CD4-positive, alpha-beta T cell (primary cell): ENCODE results near the gene ATL2. TPM values are rescaled to one million over a fixed set of nuclear protein-coding genes. Genes with fewer than 3 reads are reported as not detected.

Experiments
- ATAC-seq: fragments of 200-7000 bp; cut with Tn5 transposase; one replicate; pipeline ENCODE4 v1.10.0; 2022; ENCODE audit warnings: mild to moderate bottlenecking; ENCODE audit not compliant: poor library complexity
- CTCF ChIA-PET: fragments of 350-600 bp; sonication (Branson Sonifier 250); formaldehyde crosslinking; loops from one replicate; lab custom pipeline; 2021; ENCODE audit warnings: antibody characterized with exemption, inconsistent platforms; lab: Charles Lee
- POLR2A ChIA-PET: fragments of 350-600 bp; sonication (Branson Sonifier 250); formaldehyde crosslinking; loops from one replicate; lab custom pipeline; 2021; ENCODE audit warnings: antibody characterized with exemption, inconsistent platforms; lab: Charles Lee
- DNase-seq, 14 experiments: peaks; one replicate each; pipeline ENCODE4 v3.0.0-alpha.2; 2013 to 2020; ENCODE audit warnings: mixed read lengths in 2 of 14
- H3K27ac ChIP-seq, 2 donors: one replicate each; pipeline versions ENCODE4 v1.5.1 to v1.7.0; 2013; ENCODE audit warnings: low read length in 2 of 2, low read depth in 1 of 2, mild to moderate bottlenecking in 1 of 2
- H3K27me3 ChIP-seq, 2 experiments: 1 replicate in 1 of 2; 2 replicates in 1 of 2; pipeline versions ENCODE4 v1.6.1 to v1.7.0; 2013; ENCODE audit warnings: low read length in 2 of 2, control low read depth in 1 of 2, mild to moderate bottlenecking in 1 of 2, moderate library complexity in 1 of 2; ENCODE audit not compliant: insufficient read depth in 2 of 2, control insufficient read depth in 1 of 2
- H3K36me3 ChIP-seq: one replicate; pipeline ENCODE4 v1.6.1; 2013; ENCODE audit warnings: low read length, control low read depth; ENCODE audit not compliant: insufficient read depth
- H3K4me1 ChIP-seq: one replicate; pipeline ENCODE4 v1.6.1; 2013; ENCODE audit warnings: low read length, control low read depth; ENCODE audit not compliant: insufficient read depth
- H3K4me3 ChIP-seq: one replicate; pipeline ENCODE4 v1.5.1; 2013; ENCODE audit warnings: mild to moderate bottlenecking, low read length, moderate library complexity
- H3K9me3 ChIP-seq, 2 experiments: 1 replicate in 1 of 2; 2 replicates in 1 of 2; pipeline versions ENCODE4 v1.6.1 to v1.7.0; 2013; ENCODE audit warnings: low read length in 2 of 2, mild to moderate bottlenecking in 2 of 2, control low read depth in 1 of 2, moderate library complexity in 1 of 2; ENCODE audit not compliant: control insufficient read depth in 1 of 2, insufficient read depth in 1 of 2
- H3K27ac Mint-ChIP-seq: one replicate; pipeline ENCODE4 v1.8.0; 2020; ENCODE audit warnings: mixed read lengths
- H3K27me3 Mint-ChIP-seq: one replicate; pipeline ENCODE4 v1.8.0; 2021; ENCODE audit warnings: mixed read lengths
- H3K36me3 Mint-ChIP-seq: one replicate; pipeline ENCODE4 v1.8.0; 2021; ENCODE audit warnings: low read depth, mixed read lengths
- H3K4me1 Mint-ChIP-seq: one replicate; pipeline ENCODE4 v1.8.0; 2021; ENCODE audit warnings: low read depth, mixed read lengths
- H3K4me3 Mint-ChIP-seq: one replicate; pipeline ENCODE4 v1.8.0; 2020; ENCODE audit warnings: mild to moderate bottlenecking, mixed read lengths
- H3K9me3 Mint-ChIP-seq: one replicate; pipeline ENCODE4 v1.8.0; 2020; ENCODE audit warnings: mixed read lengths
- intact Hi-C, 2 experiments: fragments of 100-400 bp; cut with DNase I in 1 of 2; cut with micrococcal nuclease in 1 of 2; formaldehyde crosslinking; loops; one replicate each; pipeline versions ENCODE4 v1.15.1 to v1.9.0; 2023 to 2025; cut with DNase I, micrococcal nuclease
- total RNA-seq, 174 experiments: library from RNA in 2 of 174; stranded (reverse) in 2 of 174; gene quantifications; one replicate each; pipeline ENCODE4 v1.2.3 and lab custom pipeline; 2021 to 2026
- TF ChIP-seq, protein P1 (sequence below): fragments of 200-600 bp; IDR thresholded peaks from one replicate; pipeline ENCODE4 v1.8.0; 2022; ENCODE audit warnings: antibody characterized with exemption, mild to moderate bottlenecking

The ATL2 gene
- total RNA-seq, 2 experiments from 2014 or later, result 85.5 to 91.7 TPM

- no peak overlapping the region for H3K27ac ChIP-seq
- CTCF ChIA-PET, result interaction anchor here (0.6 to 1.3 kb wide), 3 partner anchors 10 to 1031 kb away, joined by 3 to 4 read pairs (median 4); partner anchors contain the start of gene ATL2
- Mint-ChIP-seq H3K4me3 (no peak overlapping the region), H3K4me1 (peaks cover 29% of the 10 kb centered on the region), H3K27me3 (no peaks in the 10 kb centered on the region), H3K27ac (no peak overlapping the region), H3K9me3 (peaks cover 6% of the 10 kb centered on the region), H3K36me3 (peaks cover 81% of the 10 kb centered on the region)
- peaks cover 8 to 11% of the 10 kb centered on the region in 2 experiments for H3K9me3 ChIP-seq
- H3K27me3 ChIP-seq, result no peaks in the 10 kb centered on the region
- no peak overlapping the region for H3K4me3 ChIP-seq
- intact Hi-C loops, result no loop called here
- TF ChIP-seq, protein P1, sequence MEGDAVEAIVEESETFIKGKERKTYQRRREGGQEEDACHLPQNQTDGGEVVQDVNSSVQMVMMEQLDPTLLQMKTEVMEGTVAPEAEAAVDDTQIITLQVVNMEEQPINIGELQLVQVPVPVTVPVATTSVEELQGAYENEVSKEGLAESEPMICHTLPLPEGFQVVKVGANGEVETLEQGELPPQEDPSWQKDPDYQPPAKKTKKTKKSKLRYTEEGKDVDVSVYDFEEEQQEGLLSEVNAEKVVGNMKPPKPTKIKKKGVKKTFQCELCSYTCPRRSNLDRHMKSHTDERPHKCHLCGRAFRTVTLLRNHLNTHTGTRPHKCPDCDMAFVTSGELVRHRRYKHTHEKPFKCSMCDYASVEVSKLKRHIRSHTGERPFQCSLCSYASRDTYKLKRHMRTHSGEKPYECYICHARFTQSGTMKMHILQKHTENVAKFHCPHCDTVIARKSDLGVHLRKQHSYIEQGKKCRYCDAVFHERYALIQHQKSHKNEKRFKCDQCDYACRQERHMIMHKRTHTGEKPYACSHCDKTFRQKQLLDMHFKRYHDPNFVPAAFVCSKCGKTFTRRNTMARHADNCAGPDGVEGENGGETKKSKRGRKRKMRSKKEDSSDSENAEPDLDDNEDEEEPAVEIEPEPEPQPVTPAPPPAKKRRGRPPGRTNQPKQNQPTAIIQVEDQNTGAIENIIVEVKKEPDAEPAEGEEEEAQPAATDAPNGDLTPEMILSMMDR, result no peak
- DNase-seq (no peak), ATAC-seq (no peak)
- POLR2A ChIA-PET, result no interaction called here
- H3K36me3 ChIP-seq, result peaks cover 8% of the 10 kb centered on the region
- peaks cover 4% of the 10 kb centered on the region for H3K4me1 ChIP-seq
Measured at GRCh38 chr2:38330754-38331153, 46.3 kb downstream of the ATL2 start.

DNA sequence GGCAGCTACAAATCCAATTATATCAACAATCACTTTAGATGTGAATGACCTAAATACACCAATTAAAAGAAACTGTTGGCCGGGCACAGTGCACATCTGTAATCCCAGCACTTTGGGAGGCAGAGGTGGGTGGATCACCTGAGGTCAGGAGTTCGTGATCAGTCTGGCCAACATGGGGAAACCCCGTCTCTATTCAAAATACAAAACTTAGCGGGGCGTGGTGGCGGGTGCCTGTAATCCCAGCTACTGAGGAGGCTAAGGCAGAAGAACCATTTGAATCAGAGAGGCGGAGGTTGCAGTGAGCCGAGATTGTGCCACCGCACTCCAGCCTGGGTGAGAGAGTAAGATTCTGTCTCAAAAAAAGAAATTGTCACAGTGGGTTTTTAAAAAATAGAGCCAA is 49.5 kb downstream of the ATL2 start:
- H3K9me3 ChIP-seq, result peaks cover 8 to 11% of the 10 kb centered on the region in 2 experiments
- DNase-seq (no peak), ATAC-seq (no peak)
- H3K27ac ChIP-seq, result no peak overlapping the region
- peaks cover 4% of the 10 kb centered on the region for H3K4me1 ChIP-seq
- intact Hi-C loops, result no loop called here
- H3K36me3 Mint-ChIP-seq, result peaks cover 69% of the 10 kb centered on the region
- H3K9me3 Mint-ChIP-seq, result peaks cover 6% of the 10 kb centered on the region
- ChIA-PET POLR2A (interaction anchor here (0.8 kb wide), 1 partner anchor 60 kb away, joined by 4 read pairs; no protein-coding TSS in a partner anchor), CTCF (interaction anchor here (1.3 kb wide), 1 partner anchor 181 kb away, joined by 3 read pairs; no protein-coding TSS in a partner anchor)
- TF ChIP-seq, protein P1, result no peak
- H3K27me3 ChIP-seq, result no peaks in the 10 kb centered on the region
- no peak overlapping the region for H3K4me3 Mint-ChIP-seq
- H3K4me1 Mint-ChIP-seq, result peaks cover 47% of the 10 kb centered on the region
- no peaks in the 10 kb centered on the region for H3K27me3 Mint-ChIP-seq
- no peak overlapping the region for H3K27ac Mint-ChIP-seq
- peaks cover 4% of the 10 kb centered on the region for H3K36me3 ChIP-seq
- H3K4me3 ChIP-seq, result no peak overlapping the region

DNA sequence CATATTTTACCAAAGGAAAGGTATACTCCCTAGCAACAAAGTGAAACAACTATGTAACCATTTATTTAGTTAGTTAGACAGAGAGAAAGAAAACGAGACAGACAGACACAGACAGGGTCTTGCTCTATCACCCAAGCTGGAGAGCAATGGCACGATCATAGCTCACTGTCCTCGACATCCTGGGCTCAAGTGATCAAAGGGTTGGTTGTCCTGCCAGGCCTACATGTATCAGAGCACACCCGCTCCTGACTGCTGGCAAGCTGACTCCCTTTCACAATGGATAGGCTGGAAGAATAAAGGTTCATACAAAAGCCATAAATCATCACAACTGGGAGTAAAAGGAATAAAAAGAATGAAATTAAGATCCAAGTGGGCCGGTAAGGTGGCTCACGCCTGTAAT is 53.5 kb downstream of the ATL2 start:
- ChIA-PET CTCF (interaction anchor here (0.7 to 0.8 kb wide), 2 partner anchors 57 to 184 kb away, joined by 3 read pairs; no protein-coding TSS in a partner anchor), POLR2A (no interaction called here)
- H3K27me3 ChIP-seq, result no peaks in the 10 kb centered on the region
- TF ChIP-seq, protein P1, result no peak
- peaks cover 44% of the 10 kb centered on the region for H3K4me1 Mint-ChIP-seq
- peaks cover 59% of the 10 kb centered on the region for H3K36me3 Mint-ChIP-seq
- no peaks in the 10 kb centered on the region for H3K27me3 Mint-ChIP-seq
- peaks cover 4% of the 10 kb centered on the region for H3K4me1 ChIP-seq
- DNase-seq (no peak), ATAC-seq (no peak)
- intact Hi-C loops, result no loop called here
- no peak overlapping the region for H3K27ac ChIP-seq
- peaks cover 1% of the 10 kb centered on the region for H3K9me3 Mint-ChIP-seq
- H3K36me3 ChIP-seq, result no peaks in the 10 kb centered on the region
- no peak overlapping the region for H3K4me3 Mint-ChIP-seq
- H3K9me3 ChIP-seq, result no peaks in the 10 kb centered on the region
- no peak overlapping the region for H3K4me3 ChIP-seq
- H3K27ac Mint-ChIP-seq, result no peak overlapping the region
